Body of pancreas (tissue), 4 donors: Measurements from ENCODE around the gene XCR1. TPM values are rescaled to one million over a fixed set of nuclear protein-coding genes. Genes with fewer than 3 reads are reported as not detected.

Source experiments
- ATAC-seq: fragments of 150-250 bp; one replicate; pipeline ENCODE4 v1.9.1; 2016
- DNase-seq, 4 donors: peaks; one replicate each; pipeline ENCODE4 v3.0.0-alpha.2; 2019
- H3K27ac ChIP-seq, 4 donors: fragments of 200-600 bp; sonication (generic); 1 replicate in 3 of 4; 2 replicates in 1 of 4; pipeline versions ENCODE4 v1.5.1 to v1.6.1; 2016 to 2019; ENCODE audit warnings: mild to moderate bottlenecking in 1 of 4, mixed read lengths in 1 of 4, moderate library complexity in 1 of 4
- H3K27me3 ChIP-seq, 2 donors: fragments of 200-600 bp; sonication (generic); one replicate each; pipeline ENCODE4 v1.6.0; 2016; ENCODE audit warnings: mild to moderate bottlenecking in 1 of 2
- H3K36me3 ChIP-seq, 2 donors: fragments of 200-600 bp; sonication (generic); replicated peaks in 1 of 2; 2 replicates each; pipeline ENCODE4 v1.5.1; 2016; ENCODE audit warnings: low read depth in 2 of 2; ENCODE audit not compliant: insufficient read depth in 1 of 2
- H3K4me1 ChIP-seq: fragments of 200-600 bp; sonication (generic); one replicate; pipeline ENCODE4 v1.6.0; 2016
- H3K4me3 ChIP-seq, 2 donors: fragments of 200-600 bp; sonication (generic); 1 replicate in 1 of 2; 2 replicates in 1 of 2; pipeline ENCODE4 v1.5.1; 2016 to 2019
- H3K9me3 ChIP-seq, 3 donors: fragments of 200-600 bp; sonication (generic); 1 replicate in 2 of 3; 2 replicates in 1 of 3; pipeline ENCODE4 v1.5.1; 2016
- POLR2A ChIP-seq, 3 donors: fragments of 450-650 bp; IDR thresholded peaks; one replicate each; pipeline ENCODE4 v1.6.1; 2016; ENCODE audit warnings: antibody characterized with exemption in 3 of 3, mild to moderate bottlenecking in 2 of 3
- WGBS, 2 donors: methylation state at CpG; one replicate each; pipeline ENCODE4 v1.1.5; 2017; 5-methylcytosine and 5-hydroxymethylcytosine counted together
- intact Hi-C: fragments of 100-400 bp; cut with DNase I; formaldehyde crosslinking; loops from one replicate; pipeline ENCODE4 v1.15.1; 2023
- total RNA-seq, 2 donors: library from RNA; depleted of rRNA; stranded (reverse); fragments of >200 nt; gene quantifications; one replicate each; pipeline ENCODE4 v1.1.0, GENCODE V29; 2016
- TF ChIP-seq, protein P1 (sequence below), 7 experiments: fragments of 450-650 bp in 4 of 7; fragments of 200-600 bp in 3 of 7; sonication (generic) in 3 of 7; IDR thresholded peaks; one replicate each; pipeline ENCODE4 v1.5.1; 2016 to 2019; ENCODE audit warnings: antibody characterized with exemption in 7 of 7

The XCR1 gene
- total RNA-seq, 2 donors from 2014 or later, result not detected

DNA sequence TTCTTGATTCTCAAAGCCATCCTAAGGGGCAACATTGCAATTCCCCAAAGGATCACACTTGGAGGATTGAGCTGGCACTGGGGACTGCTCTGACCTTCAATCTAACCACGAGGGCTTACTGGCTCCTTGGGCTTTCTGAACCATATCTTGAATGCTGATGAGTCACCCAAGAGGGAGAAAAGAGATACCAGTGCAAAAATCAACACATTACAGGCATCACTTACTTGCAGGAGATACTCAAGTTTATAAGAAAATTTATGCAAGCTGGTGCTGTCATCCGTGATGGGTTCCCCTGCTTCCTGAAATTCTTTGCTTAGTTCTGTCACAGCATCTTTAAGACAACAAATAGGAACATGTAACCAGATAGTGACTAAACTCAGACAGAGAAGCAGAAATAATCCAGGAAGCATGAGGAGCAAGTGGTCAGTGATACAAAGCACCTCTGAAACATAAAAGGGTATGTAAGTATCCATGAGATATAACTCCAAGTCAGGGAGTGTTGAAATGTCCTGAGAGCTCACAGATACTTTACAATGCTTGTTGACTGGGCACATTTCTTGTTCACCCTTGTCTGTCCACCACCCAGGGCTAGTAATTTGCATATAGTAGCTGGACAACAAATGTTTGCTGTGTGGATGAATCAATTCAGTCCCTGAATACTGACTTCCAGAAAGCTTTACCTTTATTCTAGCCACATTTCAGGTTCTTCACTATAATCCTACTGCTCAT is 45.8 kb downstream of the XCR1 start:
- TF ChIP-seq POLR2A (IDR thresholded peaks at IDR 0.05), result no peak
- TF ChIP-seq, protein P1, sequence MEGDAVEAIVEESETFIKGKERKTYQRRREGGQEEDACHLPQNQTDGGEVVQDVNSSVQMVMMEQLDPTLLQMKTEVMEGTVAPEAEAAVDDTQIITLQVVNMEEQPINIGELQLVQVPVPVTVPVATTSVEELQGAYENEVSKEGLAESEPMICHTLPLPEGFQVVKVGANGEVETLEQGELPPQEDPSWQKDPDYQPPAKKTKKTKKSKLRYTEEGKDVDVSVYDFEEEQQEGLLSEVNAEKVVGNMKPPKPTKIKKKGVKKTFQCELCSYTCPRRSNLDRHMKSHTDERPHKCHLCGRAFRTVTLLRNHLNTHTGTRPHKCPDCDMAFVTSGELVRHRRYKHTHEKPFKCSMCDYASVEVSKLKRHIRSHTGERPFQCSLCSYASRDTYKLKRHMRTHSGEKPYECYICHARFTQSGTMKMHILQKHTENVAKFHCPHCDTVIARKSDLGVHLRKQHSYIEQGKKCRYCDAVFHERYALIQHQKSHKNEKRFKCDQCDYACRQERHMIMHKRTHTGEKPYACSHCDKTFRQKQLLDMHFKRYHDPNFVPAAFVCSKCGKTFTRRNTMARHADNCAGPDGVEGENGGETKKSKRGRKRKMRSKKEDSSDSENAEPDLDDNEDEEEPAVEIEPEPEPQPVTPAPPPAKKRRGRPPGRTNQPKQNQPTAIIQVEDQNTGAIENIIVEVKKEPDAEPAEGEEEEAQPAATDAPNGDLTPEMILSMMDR (IDR thresholded peaks at IDR 0.05), result no peak
- ATAC-seq (no peak), DNase-seq (no peak)
- Histone ChIP-seq H3K27ac (no peak overlapping the region), H3K27me3 (no peaks in the 10 kb centered on the region), H3K4me3 (no peak overlapping the region), H3K36me3 (peaks cover 0 to 14% of the 10 kb centered on the region in 2 donors), H3K4me1 (peaks cover 43% of the 10 kb centered on the region), H3K9me3 (no peaks in the 10 kb centered on the region)
- WGBS, 2 donors, result 40 to 44% methylated on average over 2 of the region's 2 CpGs
- intact Hi-C loops, result no loop called here

DNA sequence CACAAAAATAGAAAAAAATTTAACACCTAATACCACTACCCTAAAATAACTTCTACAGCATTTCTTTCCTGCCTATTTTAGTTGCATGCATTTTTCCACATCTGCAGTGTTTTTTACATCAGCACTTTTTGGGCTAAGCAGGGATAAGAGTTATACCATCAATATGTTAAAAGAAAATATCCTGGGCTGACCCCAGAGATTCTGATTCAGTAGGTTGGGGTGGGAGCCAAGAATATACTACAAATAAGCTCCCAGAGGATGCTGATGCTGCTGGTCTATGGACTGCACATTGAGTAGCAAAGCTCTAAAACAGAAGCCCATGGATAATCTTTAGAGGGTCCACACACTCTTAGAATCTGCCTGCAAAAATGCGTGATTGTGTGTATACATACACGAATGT is 46.5 kb downstream of the XCR1 start:
- Histone ChIP-seq H3K27me3 (no peaks in the 10 kb centered on the region), H3K4me1 (peaks cover 36% of the 10 kb centered on the region), H3K9me3 (no peaks in the 10 kb centered on the region), H3K36me3 (peaks cover 0 to 14% of the 10 kb centered on the region in 2 donors), H3K4me3 (no peak overlapping the region), H3K27ac (no peak overlapping the region)
- WGBS, 2 donors, result 94 to 98% methylated on average over 2 of the region's 2 CpGs
- DNase-seq, result no peak
- intact Hi-C loops, result no loop called here
- TF ChIP-seq POLR2A (IDR thresholded peaks at IDR 0.05), result no peak
- TF ChIP-seq, protein P1 (IDR thresholded peaks at IDR 0.05), result no peak
- ATAC-seq, result no peak

DNA sequence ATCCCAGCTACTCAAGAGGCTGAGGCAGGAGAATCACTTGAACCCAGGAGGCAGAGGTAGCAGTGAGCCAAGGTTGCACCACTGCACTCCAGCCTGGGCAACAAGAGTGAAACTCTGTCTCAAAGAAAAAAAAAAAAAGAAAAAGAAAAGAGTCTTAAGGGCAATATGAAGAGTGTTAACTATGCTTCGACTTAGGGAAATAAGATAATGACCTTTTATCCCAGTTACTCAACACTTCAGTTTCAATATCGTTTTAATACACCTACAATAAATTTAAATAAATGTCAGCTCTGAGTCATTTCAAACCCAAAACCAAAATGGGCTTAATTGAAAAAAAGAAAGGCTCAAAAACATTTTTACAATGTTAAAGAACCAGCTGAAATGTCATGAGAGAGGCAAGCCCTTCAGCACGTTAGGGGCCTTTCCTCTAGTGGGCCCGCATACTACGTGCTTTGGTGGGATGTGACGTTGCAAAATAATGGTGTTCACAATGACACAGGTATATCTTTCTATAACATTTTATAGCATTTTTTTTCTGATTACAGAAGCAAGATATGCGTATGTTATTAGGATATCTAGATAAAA is 47.0 kb downstream of the XCR1 start:
- Histone ChIP-seq H3K4me1 (peaks cover 31% of the 10 kb centered on the region), H3K27me3 (no peaks in the 10 kb centered on the region), H3K36me3 (peaks cover 0 to 14% of the 10 kb centered on the region in 2 donors), H3K4me3 (no peak overlapping the region), H3K9me3 (no peaks in the 10 kb centered on the region), H3K27ac (no peak overlapping the region)
- ATAC-seq (no peak), DNase-seq (no peak)
- TF ChIP-seq, protein P1 (IDR thresholded peaks at IDR 0.05), result no peak
- no peak for TF ChIP-seq POLR2A (IDR thresholded peaks at IDR 0.05)
- intact Hi-C loops, result no loop called here
- WGBS, 2 donors, result 86 to 88% methylated on average over 7 of the region's 7 CpGs

DNA sequence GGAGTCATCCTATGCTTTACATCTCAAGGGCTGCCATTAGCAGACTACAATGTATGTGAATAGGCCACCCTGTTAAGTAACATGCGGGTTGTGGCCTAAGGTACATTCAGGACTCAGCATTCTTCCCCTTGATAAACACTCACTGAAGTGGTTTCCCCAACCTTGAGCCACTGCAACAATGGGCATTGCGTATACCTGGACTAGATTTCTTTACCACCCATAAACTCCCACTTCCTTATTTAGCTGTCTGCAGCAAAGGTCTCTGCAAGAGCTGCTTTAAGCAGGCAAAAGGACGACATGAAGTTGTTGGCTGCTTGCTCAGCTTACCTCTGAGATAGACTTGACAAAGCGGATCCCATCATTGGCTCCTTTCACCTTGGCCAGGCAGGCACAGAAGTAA is 47.9 kb downstream of the XCR1 start:
- WGBS, 2 donors, result 76 to 95% methylated on average over 4 of the region's 4 CpGs
- H3K9me3 ChIP-seq, result no peaks in the 10 kb centered on the region
- TF ChIP-seq, protein P1 (IDR thresholded peaks at IDR 0.05), result no peak
- no peak for TF ChIP-seq POLR2A (IDR thresholded peaks at IDR 0.05)
- no peaks in the 10 kb centered on the region for H3K27me3 ChIP-seq
- H3K4me1 ChIP-seq, result peaks cover 21% of the 10 kb centered on the region
- ATAC-seq (no peak), DNase-seq (no peak)
- intact Hi-C loops, result no loop called here
- no peak overlapping the region for H3K4me3 ChIP-seq
- peaks cover 0 to 17% of the 10 kb centered on the region in 2 donors for H3K36me3 ChIP-seq
- H3K27ac ChIP-seq, result no peak overlapping the region
